Smooth muscle cell (in vitro differentiated cells): Measurements from ENCODE around the gene CCNY. TPM values are rescaled to one million over a fixed set of nuclear protein-coding genes. Genes with fewer than 3 reads are reported as not detected.

Experiments
- DNase-seq: peaks from one replicate; lab custom pipeline; 2025; ENCODE audit not compliant: unreplicated experiment; lab: John Stamatoyannopoulos, UW
- H2AFZ ChIP-seq: fragments of 200-600 bp; sonication (generic); 2 replicates; pipeline ENCODE4 v1.6.0; 2016; ENCODE audit warnings: antibody characterized with exemption, low read depth, mild to moderate bottlenecking
- H3F3A ChIP-seq: fragments of 200-600 bp; sonication (generic); 2 replicates; pipeline ENCODE4 v1.6.0; 2017; ENCODE audit warnings: antibody characterized with exemption, low read depth
- H3K27ac ChIP-seq: fragments of 200-600 bp; sonication (generic); 2 replicates; pipeline ENCODE4 v1.5.1; 2016; ENCODE audit warnings: low read depth, mild to moderate bottlenecking
- H3K27me3 ChIP-seq: fragments of 200-600 bp; sonication (generic); 2 replicates; pipeline ENCODE4 v1.6.1; 2016; ENCODE audit warnings: low read depth, mild to moderate bottlenecking
- H3K36me3 ChIP-seq: fragments of 200-600 bp; sonication (generic); 2 replicates; pipeline ENCODE4 v1.5.1; 2016; ENCODE audit warnings: low read depth
- H3K4me1 ChIP-seq: fragments of 200-600 bp; sonication (generic); 2 replicates; pipeline ENCODE4 v1.5.1; 2016; ENCODE audit warnings: low read depth
- H3K4me2 ChIP-seq: fragments of 200-600 bp; sonication (generic); 2 replicates; pipeline ENCODE4 v1.6.0; 2016; ENCODE audit warnings: mild to moderate bottlenecking
- H3K4me3 ChIP-seq: fragments of 200-600 bp; sonication (generic); 2 replicates; pipeline ENCODE4 v1.5.1; 2016; ENCODE audit warnings: mild to moderate bottlenecking
- H3K79me2 ChIP-seq: fragments of 200-600 bp; sonication (generic); 2 replicates; pipeline ENCODE4 v1.6.0; 2016; ENCODE audit warnings: low read depth, mild to moderate bottlenecking
- H3K9ac ChIP-seq: fragments of 200-600 bp; sonication (generic); 2 replicates; pipeline ENCODE4 v1.6.0; 2016; ENCODE audit warnings: low read depth
- H3K9me3 ChIP-seq: fragments of 200-600 bp; sonication (generic); replicated peaks from 2 replicates; pipeline ENCODE4 v1.5.1; 2016; ENCODE audit warnings: low read depth
- H4K20me1 ChIP-seq: fragments of 200-600 bp; sonication (generic); 2 replicates; pipeline ENCODE4 v1.6.0; 2016; ENCODE audit warnings: low read depth
- WGBS: methylation state at CpG from one replicate; pipeline ENCODE4 v1.1.7; 2016; ENCODE audit warnings: low lambda C conversion rate; 5-methylcytosine and 5-hydroxymethylcytosine counted together
- polyA plus RNA-seq: library from polyadenylated mRNA; unstranded; fragments of >200 nt; fragmentation: Nextera tagmentation; extraction: Ambion mirVana; gene quantifications from 2 replicates; pipeline ENCODE4 v1.2.1, GENCODE V29; 2016
- total RNA-seq: library from RNA; depleted of rRNA; stranded (reverse); fragments of >200 nt; gene quantifications from 2 replicates; pipeline ENCODE4 v1.2.3, GENCODE V29; 2014
- TF ChIP-seq, protein P1 (sequence below): fragments of 200-600 bp; sonication (generic); IDR thresholded peaks from 2 replicates; pipeline ENCODE4 v1.5.1; 2017; ENCODE audit warnings: borderline replicate concordance, mild to moderate bottlenecking, antibody characterized with exemption; ENCODE audit not compliant: insufficient read depth, poor library complexity, severe bottlenecking

CCNY gene
- total and polyA plus RNA-seq, 2 experiments from 2014 or later: 46.9 to 57.5 TPM

DNA sequence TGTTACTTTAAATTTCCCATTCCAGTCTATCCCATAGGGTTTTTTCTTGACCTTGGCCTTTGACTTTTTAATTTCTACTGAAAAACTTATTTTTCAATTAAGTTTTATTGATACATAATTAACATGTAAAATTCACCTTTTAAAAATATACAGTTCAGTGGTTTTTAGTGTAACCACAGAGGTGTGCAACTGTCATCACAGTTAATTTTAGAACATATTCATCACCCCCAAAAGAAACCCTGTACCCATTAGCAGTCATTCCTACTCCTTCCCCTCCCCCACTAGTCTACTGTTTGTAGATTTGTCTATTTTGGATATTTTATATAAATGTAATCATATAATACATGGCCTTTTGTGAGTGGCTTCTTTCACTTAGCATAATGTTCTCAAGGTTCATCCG is 172.3 kb downstream of the CCNY start:
- H3F3A ChIP-seq: no peaks in the 10 kb centered on the region
- H3K36me3 ChIP-seq: no peaks in the 10 kb centered on the region
- peaks cover 4% of the 10 kb centered on the region for H3K4me1 ChIP-seq
- TF ChIP-seq, protein P1, sequence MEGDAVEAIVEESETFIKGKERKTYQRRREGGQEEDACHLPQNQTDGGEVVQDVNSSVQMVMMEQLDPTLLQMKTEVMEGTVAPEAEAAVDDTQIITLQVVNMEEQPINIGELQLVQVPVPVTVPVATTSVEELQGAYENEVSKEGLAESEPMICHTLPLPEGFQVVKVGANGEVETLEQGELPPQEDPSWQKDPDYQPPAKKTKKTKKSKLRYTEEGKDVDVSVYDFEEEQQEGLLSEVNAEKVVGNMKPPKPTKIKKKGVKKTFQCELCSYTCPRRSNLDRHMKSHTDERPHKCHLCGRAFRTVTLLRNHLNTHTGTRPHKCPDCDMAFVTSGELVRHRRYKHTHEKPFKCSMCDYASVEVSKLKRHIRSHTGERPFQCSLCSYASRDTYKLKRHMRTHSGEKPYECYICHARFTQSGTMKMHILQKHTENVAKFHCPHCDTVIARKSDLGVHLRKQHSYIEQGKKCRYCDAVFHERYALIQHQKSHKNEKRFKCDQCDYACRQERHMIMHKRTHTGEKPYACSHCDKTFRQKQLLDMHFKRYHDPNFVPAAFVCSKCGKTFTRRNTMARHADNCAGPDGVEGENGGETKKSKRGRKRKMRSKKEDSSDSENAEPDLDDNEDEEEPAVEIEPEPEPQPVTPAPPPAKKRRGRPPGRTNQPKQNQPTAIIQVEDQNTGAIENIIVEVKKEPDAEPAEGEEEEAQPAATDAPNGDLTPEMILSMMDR: no peak
- no peak overlapping the region for H3K27ac ChIP-seq
- no peak overlapping the region for H2AFZ ChIP-seq
- DNase-seq: no peak
- H3K27me3 ChIP-seq: no peaks in the 10 kb centered on the region
- peaks cover 79% of the 10 kb centered on the region for H4K20me1 ChIP-seq
- peaks cover 36% of the 10 kb centered on the region for H3K79me2 ChIP-seq
- no peak overlapping the region for H3K4me2 ChIP-seq
- H3K9ac ChIP-seq: no peak overlapping the region
- H3K9me3 ChIP-seq: no peaks in the 10 kb centered on the region
- 95% methylated on average over 1 of the region's 1 CpG for WGBS
- no peak overlapping the region for H3K4me3 ChIP-seq

DNA sequence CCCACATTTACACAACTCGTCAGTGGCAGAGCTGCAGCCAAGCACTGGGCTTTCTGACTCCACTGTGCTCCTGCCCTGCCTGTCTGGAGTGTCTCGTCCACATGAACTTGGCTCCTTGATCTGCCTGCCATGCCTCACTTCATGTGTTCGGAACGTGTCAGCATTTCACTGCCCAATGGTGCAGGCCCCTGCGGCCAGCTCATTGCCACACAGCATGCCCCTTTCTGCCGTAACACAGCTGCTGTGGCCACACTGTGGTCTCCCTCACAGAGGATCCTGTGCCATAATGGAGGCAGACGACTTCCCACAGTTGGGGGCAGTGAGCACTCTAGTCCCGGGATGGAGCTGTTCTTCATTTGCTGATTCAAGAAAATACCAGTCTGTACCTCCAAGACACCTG is 174.6 kb downstream of the CCNY start:
- no peaks in the 10 kb centered on the region for H3K9me3 ChIP-seq
- no peaks in the 10 kb centered on the region for H3K36me3 ChIP-seq
- peaks cover 28% of the 10 kb centered on the region for H3K79me2 ChIP-seq
- no peak for DNase-seq
- H3K4me2 ChIP-seq: no peak overlapping the region
- H3F3A ChIP-seq: no peaks in the 10 kb centered on the region
- H3K4me3 ChIP-seq: no peak overlapping the region
- no peak overlapping the region for H2AFZ ChIP-seq
- H3K27me3 ChIP-seq: no peaks in the 10 kb centered on the region
- H4K20me1 ChIP-seq: peaks cover 71% of the 10 kb centered on the region
- H3K27ac ChIP-seq: no peak overlapping the region
- no peaks in the 10 kb centered on the region for H3K4me1 ChIP-seq
- WGBS: 97% methylated on average over 8 of the region's 8 CpGs
- TF ChIP-seq, protein P1: no peak
- H3K9ac ChIP-seq: no peak overlapping the region

GRCh38 chr10:35511647-35512046 is 175.3 kb downstream of the CCNY start:
- Histone ChIP-seq H3K4me1 (no peaks in the 10 kb centered on the region), H3K4me3 (no peak overlapping the region), H3K27me3 (no peaks in the 10 kb centered on the region), H3K4me2 (no peak overlapping the region), H3F3A (no peaks in the 10 kb centered on the region), H3K27ac (no peak overlapping the region), H3K36me3 (no peaks in the 10 kb centered on the region), H3K9ac (no peak overlapping the region), H3K9me3 (no peaks in the 10 kb centered on the region), H2AFZ (no peak overlapping the region), H3K79me2 (peaks cover 28% of the 10 kb centered on the region), H4K20me1 (peaks cover 71% of the 10 kb centered on the region)
- 97% methylated on average over 8 of the region's 8 CpGs for WGBS
- no peak for DNase-seq
- TF ChIP-seq, protein P1: no peak

DNA sequence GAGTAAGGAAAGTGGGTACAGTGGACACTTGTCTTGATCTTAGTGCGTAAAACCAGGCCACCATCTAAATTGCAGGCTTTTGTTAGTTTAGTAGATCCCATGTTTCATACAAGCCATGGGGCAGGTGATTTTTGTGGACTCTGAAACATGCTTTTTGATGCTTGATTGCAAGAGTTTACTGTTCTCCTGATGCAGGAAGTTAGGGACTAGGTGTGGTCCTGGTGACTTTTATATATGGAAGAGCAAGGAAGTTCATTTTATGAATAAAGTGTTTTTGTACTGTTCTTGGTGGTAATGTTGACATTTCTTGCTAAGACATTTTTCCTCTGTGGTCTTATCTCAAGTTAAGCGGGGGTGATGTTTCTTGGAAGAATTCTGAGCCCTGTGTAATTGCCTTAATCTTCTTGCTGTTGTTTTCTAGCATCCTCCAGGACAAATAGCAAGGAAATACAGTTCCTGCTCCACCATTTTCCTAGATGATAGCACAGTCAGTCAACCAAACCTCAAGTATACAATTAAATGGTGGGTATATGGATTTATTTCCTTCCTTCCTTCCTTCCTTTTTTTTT is 179.9 kb downstream of the CCNY start:
- no peaks in the 10 kb centered on the region for H3K4me1 ChIP-seq
- H3K9me3 ChIP-seq: no peaks in the 10 kb centered on the region
- H3K79me2 ChIP-seq: peaks cover 13% of the 10 kb centered on the region
- H4K20me1 ChIP-seq: peaks cover 71% of the 10 kb centered on the region
- no peaks in the 10 kb centered on the region for H3K36me3 ChIP-seq
- no peak overlapping the region for H3K4me2 ChIP-seq
- DNase-seq: no peak
- TF ChIP-seq, protein P1: no peak
- no peak overlapping the region for H3K4me3 ChIP-seq
- H3F3A ChIP-seq: no peaks in the 10 kb centered on the region
- no peaks in the 10 kb centered on the region for H3K27me3 ChIP-seq
- no peak overlapping the region for H3K9ac ChIP-seq
- no peak overlapping the region for H3K27ac ChIP-seq
- no peak overlapping the region for H2AFZ ChIP-seq
- WGBS: 69% methylated on average over 2 of the region's 2 CpGs
